Thoracic aorta (tissue), 2 donors: ENCODE data around the gene ITGA8. TPM values are rescaled to one million over a fixed set of nuclear protein-coding genes. Genes with fewer than 3 reads are reported as not detected.

Source experiments
- ATAC-seq: fragments of 150-250 bp; one replicate; pipeline ENCODE4 v1.8.0; 2017; ENCODE audit warnings: low read depth; ENCODE audit not compliant: insufficient number of reproducible peaks, low FRiP score
- DNase-seq: peaks from one replicate; pipeline ENCODE4 v3.0.0-alpha.2; 2020; ENCODE audit warnings: low spot score
- H3K27ac ChIP-seq, 2 donors: fragments of 200-600 bp; sonication (generic); 1 replicate in 1 of 2; 2 replicates in 1 of 2; pipeline ENCODE4 v1.5.1; 2016; ENCODE audit warnings: mild to moderate bottlenecking in 2 of 2, moderate library complexity in 2 of 2
- H3K27me3 ChIP-seq: fragments of 200-600 bp; sonication (generic); replicated peaks from 2 replicates; pipeline ENCODE4 v1.6.0; 2016; ENCODE audit warnings: mild to moderate bottlenecking; ENCODE audit not compliant: insufficient read depth
- H3K36me3 ChIP-seq: fragments of 200-600 bp; sonication (generic); one replicate; pipeline ENCODE4 v1.5.1; 2016
- H3K4me1 ChIP-seq, 2 donors: fragments of 200-600 bp; sonication (generic); 1 replicate in 1 of 2; 2 replicates in 1 of 2; pipeline versions ENCODE4 v1.5.1 to v1.6.0; 2016; ENCODE audit warnings: low read depth in 2 of 2, mild to moderate bottlenecking in 1 of 2; ENCODE audit not compliant: control insufficient read depth in 1 of 2
- H3K4me3 ChIP-seq: fragments of 200-600 bp; sonication (generic); 2 replicates; pipeline ENCODE4 v1.5.1; 2016; ENCODE audit warnings: mild to moderate bottlenecking
- H3K9me3 ChIP-seq: fragments of 200-600 bp; sonication (generic); 2 replicates; pipeline ENCODE4 v1.5.1; 2016
- CTCF ChIP-seq: fragments of 200-600 bp; sonication (generic); IDR thresholded peaks from one replicate; pipeline ENCODE4 v1.5.1; 2019; ENCODE audit warnings: antibody characterized with exemption
- total RNA-seq, 2 donors: library from RNA; depleted of rRNA; stranded (reverse); fragments of >200 nt; gene quantifications; one replicate each; pipeline versions ENCODE4 v1.1.0 to v1.2.3, GENCODE V29; 2016

ITGA8 gene
- total RNA-seq, 2 donors from 2014 or later, result 1,137 to 1,173 TPM

- TF ChIP-seq CTCF, result no peak
- no peaks in the 10 kb centered on the region for H3K36me3 ChIP-seq
- DNase-seq, result no peak
- H3K27ac ChIP-seq, result no peak overlapping the region
- no peaks in the 10 kb centered on the region for H3K27me3 ChIP-seq
- H3K4me3 ChIP-seq, result no peak overlapping the region
- no peaks in the 10 kb centered on the region for H3K9me3 ChIP-seq
- no peak for ATAC-seq
- peaks cover 10 to 43% of the 10 kb centered on the region in 2 donors for H3K4me1 ChIP-seq
These were observed 245.1 kb downstream of the ITGA8 start for GRCh38 chr10:15474671-15475070.

GRCh38 chr10:15473396-15473767 is 246.3 kb downstream of the ITGA8 start:
- no peak for DNase-seq
- Histone ChIP-seq H3K4me1 (peaks cover 10 to 43% of the 10 kb centered on the region in 2 donors), H3K9me3 (no peaks in the 10 kb centered on the region), H3K27ac (no peak overlapping the region), H3K27me3 (no peaks in the 10 kb centered on the region), H3K36me3 (no peaks in the 10 kb centered on the region), H3K4me3 (no peak overlapping the region)
- ATAC-seq, result no peak
- no peak for TF ChIP-seq CTCF

GRCh38 chr10:15472431-15473395 is 247.0 kb downstream of the ITGA8 start:
- ATAC-seq (peak; percentile 4), DNase-seq (no peak)
- H3K27me3 ChIP-seq, result no peaks in the 10 kb centered on the region
- no peak overlapping the region for H3K4me3 ChIP-seq
- peaks cover 10 to 37% of the 10 kb centered on the region in 2 donors for H3K4me1 ChIP-seq
- H3K36me3 ChIP-seq, result no peaks in the 10 kb centered on the region
- no peak overlapping the region for H3K27ac ChIP-seq
- no peak for TF ChIP-seq CTCF
- no peaks in the 10 kb centered on the region for H3K9me3 ChIP-seq

GRCh38 chr10:15472008-15472407 is 247.7 kb downstream of the ITGA8 start:
- Histone ChIP-seq H3K4me3 (no peak overlapping the region), H3K27ac (no peak overlapping the region), H3K4me1 (peaks cover 10 to 30% of the 10 kb centered on the region in 2 donors), H3K36me3 (no peaks in the 10 kb centered on the region), H3K9me3 (no peaks in the 10 kb centered on the region), H3K27me3 (no peaks in the 10 kb centered on the region)
- ATAC-seq (no peak), DNase-seq (no peak)
- no peak for TF ChIP-seq CTCF

- TF ChIP-seq CTCF, result no peak
- no peak for ATAC-seq
- no peaks in the 10 kb centered on the region for H3K27me3 ChIP-seq
These were observed 250.6 kb downstream of the ITGA8 start for GRCh38 chr10:15469111-15469510.

More at GRCh38 chr10:15469111-15469510, 250.6 kb downstream of the ITGA8 start:
- peaks cover 10 to 29% of the 10 kb centered on the region in 2 donors for H3K4me1 ChIP-seq
- no peak for DNase-seq
- no peaks in the 10 kb centered on the region for H3K9me3 ChIP-seq
- no peaks in the 10 kb centered on the region for H3K36me3 ChIP-seq
- no peak overlapping the region for H3K27ac ChIP-seq
- H3K4me3 ChIP-seq, result no peak overlapping the region
